H1 (cell line): Measurements from ENCODE around the gene IZUMO4. TPM values are rescaled to one million over a fixed set of nuclear protein-coding genes. Genes with fewer than 3 reads are reported as not detected.

Source experiments
- CBX8 ChIP-seq: fragments of 300-800, 300-1000 bp; sonication (generic); IDR thresholded peaks from 2 replicates; pipeline ENCODE4 v1.7.1; 2016; ENCODE audit warnings: low read depth, low read length, borderline replicate concordance
- CEBPB ChIP-seq: IDR thresholded peaks from 2 replicates; pipeline ENCODE4 v1.6.1; 2012; ENCODE audit warnings: low read depth, low read length
- CHD7 ChIP-seq: fragments of 300-600 bp; sonication (generic); IDR thresholded peaks from 2 replicates; pipeline ENCODE4 v1.7.1; 2012; ENCODE audit warnings: low read length, moderate library complexity, mild to moderate bottlenecking, inconsistent platforms; ENCODE audit not compliant: insufficient replicate concordance
- E2F6 ChIP-seq: IDR thresholded peaks from 2 replicates; pipeline ENCODE4 v1.6.1; 2012; ENCODE audit warnings: inconsistent platforms
- POLR2AphosphoS5 ChIP-seq: IDR thresholded peaks from 2 replicates; pipeline ENCODE4 v1.6.1; 2011; ENCODE audit warnings: low read depth, low read length
- SIX5 ChIP-seq: IDR thresholded peaks from 2 replicates; pipeline ENCODE4 v1.6.1; 2011; ENCODE audit warnings: mild to moderate bottlenecking, low read depth, low read length
- USF2 ChIP-seq: IDR thresholded peaks from 2 replicates; pipeline ENCODE4 v1.6.1; 2011; ENCODE audit warnings: low read length, improper control_type of control experiment
- YY1 ChIP-seq: IDR thresholded peaks from 2 replicates; pipeline ENCODE4 v1.6.1; 2011; ENCODE audit warnings: low read depth, mild to moderate bottlenecking, low read length
- polyA plus RNA-seq, 7 experiments: library from polyadenylated mRNA; depleted of rRNA in 3 of 7; stranded (reverse) in 5 of 7; unstranded in 2 of 7; fragments of >200 nt in 5 of 7; fragments of 200-250 nt in 2 of 7; gene quantifications; 1 replicate in 5 of 7; 2 replicates in 1 of 7; 4 replicates in 1 of 7; pipeline versions ENCODE4 v1.2.1 to v1.2.3, GENCODE V29; 2011 to 2013; ENCODE audit warnings: missing spikeins in 2 of 7, mixed read lengths in 2 of 7
- total RNA-seq: library from RNA; stranded (reverse); fragmentation: NEBNext Ultra II Directional; extraction: Animal tissue kit (Norgen Biotek cat#: 25700); gene quantifications from 2 replicates; pipeline ENCODE4 v1.2.1, GENCODE V29; 2021

IZUMO4 gene
- total and polyA plus RNA-seq, 2 of the 8 experiments (the other 6 are each of a cell fraction or from before 2014, with no cell fraction given) = 1.8 to 1.9 TPM

GRCh38 chr19:2072757-2073551, 23.8 kb upstream of the IZUMO4 start (continued):
- TF ChIP-seq CHD7 (no peak), YY1 (no peak), USF2 (no peak), SIX5 (no peak), CBX8 (no peak), E2F6 (no peak), POLR2AphosphoS5 (no peak), CEBPB (no peak)
